ENCODE data around the gene GSTM4.

GRCh38 chr1:109610609-109611307 lies 45.1 kb upstream of the GSTM4 start:
- TF ChIP-seq POLR2A (IDR thresholded peaks at IDR 0.05) = no peak
- no peak for TF ChIP-seq CTCF (IDR thresholded peaks at IDR 0.05 in 8 of 11, conservative IDR thresholded peaks at IDR 0.05 in 3 of 11)
- TF ChIP-seq POLR2AphosphoS5 (IDR thresholded peaks at IDR 0.05) = no peak

All from spleen (tissue), 7 donors.